HEK293 (cell line): ENCODE measurements around the gene RECQL.

Experiments used
- CTCF ChIA-PET: fragments of 350-600 bp; formaldehyde crosslinking; extraction: SDS; loops from one replicate; lab custom pipeline; 2021; ENCODE audit warnings: antibody characterized with exemption; lab: Yijun Ruan, JAX
- POLR2A ChIA-PET: fragments of 300-600 bp; formaldehyde crosslinking; extraction: SDS; loops from one replicate; lab custom pipeline; 2020; ENCODE audit warnings: antibody characterized with exemption, inconsistent platforms; lab: Yijun Ruan, JAX
- H3K27ac ChIP-seq: fragments of 200-500 bp; sonication (Bioruptor generic); 2 replicates; pipeline ENCODE4 v1.5.1; 2014; ENCODE audit warnings: low read depth, low read length, control low read depth, inconsistent platforms; ENCODE audit errors: extremely low read depth
- H3K36me3 ChIP-seq, 2 experiments: fragments of 200-500 bp in 1 of 2; sonication (Bioruptor generic) in 1 of 2; 1 replicate in 1 of 2; 2 replicates in 1 of 2; pipeline ENCODE4 v1.5.1; 2014 to 2017; ENCODE audit warnings: inconsistent platforms in 2 of 2, low read length in 2 of 2; ENCODE audit not compliant: control insufficient read depth in 2 of 2, insufficient read depth in 1 of 2
- H3K4me1 ChIP-seq: fragments of 200-500 bp; sonication (Bioruptor generic); 2 replicates; pipeline ENCODE4 v1.5.1; 2014; ENCODE audit warnings: mild to moderate bottlenecking, low read length, inconsistent platforms; ENCODE audit not compliant: control insufficient read depth, insufficient read depth
- H3K4me3 ChIP-seq: 2 replicates; pipeline ENCODE4 v1.5.1; 2011; ENCODE audit warnings: low read depth, mild to moderate bottlenecking, control low read depth, low read length, moderate library complexity
- H3K9me3 ChIP-seq: fragments of 200-500 bp; sonication (Bioruptor generic); 2 replicates; pipeline ENCODE4 v1.5.1; 2014; ENCODE audit warnings: low read depth, low read length, inconsistent platforms; ENCODE audit not compliant: control insufficient read depth, insufficient read depth
- FEZF1 ChIP-seq: fragments of 450-650 bp; formaldehyde crosslinking; IDR thresholded peaks from 2 replicates; pipeline ENCODE4 v1.5.1; 2016; ENCODE audit warnings: missing biosample characterization, missing genetic modification characterization
- GLIS1 ChIP-seq: fragments of 450-650 bp; formaldehyde crosslinking; IDR thresholded peaks from 2 replicates; pipeline ENCODE4 v1.5.1; 2016; ENCODE audit warnings: missing biosample characterization, missing genetic modification characterization
- GLIS2 ChIP-seq: fragments of 450-650 bp; formaldehyde crosslinking; IDR thresholded peaks from 2 replicates; pipeline ENCODE4 v1.5.1; 2016; ENCODE audit warnings: missing biosample characterization, missing genetic modification characterization
- HIC1 ChIP-seq: fragments of 450-650 bp; formaldehyde crosslinking; IDR thresholded peaks from 2 replicates; pipeline ENCODE4 v1.5.1; 2016; ENCODE audit warnings: missing biosample characterization, missing genetic modification characterization
- KLF1 ChIP-seq: fragments of 450-650 bp; formaldehyde crosslinking; IDR thresholded peaks from 2 replicates; pipeline ENCODE4 v1.5.1; 2016; ENCODE audit warnings: missing biosample characterization, missing genetic modification characterization
- SP2 ChIP-seq: fragments of 450-650 bp; formaldehyde crosslinking; IDR thresholded peaks from 2 replicates; pipeline ENCODE4 v1.5.1; 2016; ENCODE audit warnings: missing biosample characterization, missing genetic modification characterization
- TRIM28 ChIP-seq: IDR thresholded peaks from 2 replicates; pipeline ENCODE4 v1.6.1; 2011; ENCODE audit warnings: low read length, control low read depth, borderline replicate concordance
- ZBTB17 ChIP-seq: fragments of 450-650 bp; formaldehyde crosslinking; IDR thresholded peaks from 2 replicates; pipeline ENCODE4 v1.5.1; 2016; ENCODE audit warnings: missing biosample characterization, missing genetic modification characterization
- ZBTB48 ChIP-seq: fragments of 450-650 bp; formaldehyde crosslinking; IDR thresholded peaks from 2 replicates; pipeline ENCODE4 v1.5.1; 2016; ENCODE audit warnings: missing biosample characterization, missing genetic modification characterization
- ZBTB8A ChIP-seq: fragments of 450-650 bp; formaldehyde crosslinking; IDR thresholded peaks from 2 replicates; pipeline ENCODE4 v1.5.1; 2016; ENCODE audit warnings: missing biosample characterization, missing genetic modification characterization
- ZNF10 ChIP-seq: fragments of 450-650 bp; formaldehyde crosslinking; IDR thresholded peaks from 2 replicates; pipeline ENCODE4 v1.5.1; 2017; ENCODE audit warnings: missing biosample characterization, missing genetic modification characterization
- ZNF121 ChIP-seq: fragments of 450-650 bp; formaldehyde crosslinking; IDR thresholded peaks from 2 replicates; pipeline ENCODE4 v1.5.1; 2016; ENCODE audit warnings: missing biosample characterization, missing genetic modification characterization
- ZNF292 ChIP-seq: fragments of 450-650 bp; formaldehyde crosslinking; IDR thresholded peaks from 2 replicates; pipeline ENCODE4 v1.5.1; 2016; ENCODE audit warnings: low read depth, missing biosample characterization, missing genetic modification characterization, borderline replicate concordance
- ZNF335 ChIP-seq: fragments of 450-650 bp; formaldehyde crosslinking; conservative IDR thresholded peaks from 2 replicates; pipeline ENCODE4 v1.5.1; 2016; ENCODE audit warnings: missing biosample characterization, missing genetic modification characterization
- ZNF341 ChIP-seq: fragments of 450-650 bp; formaldehyde crosslinking; IDR thresholded peaks from 2 replicates; pipeline ENCODE4; 2016; ENCODE audit warnings: low read depth, missing biosample characterization, missing genetic modification characterization
- ZNF394 ChIP-seq: fragments of 450-650 bp; formaldehyde crosslinking; IDR thresholded peaks from 2 replicates; pipeline ENCODE4 v1.5.1; 2016; ENCODE audit warnings: missing biosample characterization, missing genetic modification characterization, mild to moderate bottlenecking, moderate library complexity, borderline replicate concordance
- ZNF423 ChIP-seq: fragments of 450-650 bp; formaldehyde crosslinking; IDR thresholded peaks from 2 replicates; pipeline ENCODE4 v1.5.1; 2016; ENCODE audit warnings: missing biosample characterization, missing genetic modification characterization
- ZNF449 ChIP-seq: fragments of 450-650 bp; formaldehyde crosslinking; IDR thresholded peaks from 2 replicates; pipeline ENCODE4 v1.5.1; 2017; ENCODE audit warnings: missing biosample characterization, mild to moderate bottlenecking, missing genetic modification characterization, moderate library complexity
- ZNF610 ChIP-seq: fragments of 450-650 bp; formaldehyde crosslinking; IDR thresholded peaks from 2 replicates; pipeline ENCODE4 v1.5.1; 2016; ENCODE audit warnings: missing biosample characterization, missing genetic modification characterization, borderline replicate concordance
- ZNF677 ChIP-seq: fragments of 450-650 bp; IDR thresholded peaks from 2 replicates; pipeline ENCODE4 v1.5.0; 2018; ENCODE audit warnings: missing biosample characterization, mild to moderate bottlenecking, missing genetic modification characterization, moderate library complexity
- TF ChIP-seq, protein P1 (sequence below): fragments of 450-650 bp; formaldehyde crosslinking; IDR thresholded peaks from 2 replicates; pipeline ENCODE4 v1.5.1; 2017; ENCODE audit warnings: missing biosample characterization, missing genetic modification characterization
- TF ChIP-seq, protein P2 (sequence below): fragments of 450-650 bp; IDR thresholded peaks from 2 replicates; pipeline ENCODE4 v1.5.1; 2018; ENCODE audit warnings: missing biosample characterization, mild to moderate bottlenecking, missing genetic modification characterization
- TF ChIP-seq, protein P3 (sequence below): fragments of 450-650 bp; formaldehyde crosslinking; IDR thresholded peaks from 2 replicates; pipeline ENCODE4 v1.5.1; 2016; ENCODE audit warnings: missing biosample characterization, missing genetic modification characterization

Gene RECQL

DNA sequence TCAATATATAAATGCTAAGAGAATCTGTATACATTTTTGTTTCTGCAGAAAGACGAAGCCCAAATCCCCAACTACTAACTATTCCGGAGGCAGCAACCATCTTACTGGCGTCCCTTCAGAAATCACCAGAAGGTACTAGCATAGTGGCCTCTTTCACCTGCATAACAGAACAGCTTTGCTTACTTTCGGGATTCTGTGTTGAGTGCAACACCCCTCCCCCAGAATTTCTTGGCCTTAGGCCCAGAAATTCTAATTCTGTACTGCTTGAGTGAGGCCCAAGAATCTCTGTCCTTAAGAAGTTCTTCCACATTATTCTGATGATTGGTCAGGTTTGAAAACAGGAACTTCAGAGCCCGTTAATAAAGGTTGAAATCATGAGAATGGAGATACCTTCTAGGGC, 27.5 kb upstream of the RECQL start:
- CTCF ChIA-PET: interaction anchor here (0.7 to 0.8 kb wide), 2 partner anchors 153 to 198 kb away, joined by 3 read pairs; no protein-coding TSS in a partner anchor
- no peak for TF ChIP-seq ZBTB17
- peak; percentile 64; the same call in 1 of the 2 replicates for TF ChIP-seq ZNF341 (tag by site-specific recombination)
- TF ChIP-seq, all 188 proteins: peak for 1
- Histone ChIP-seq H3K27ac (no peak overlapping the region), H3K9me3 (no peaks in the 10 kb centered on the region; the same call in 1 of the 2 replicates), H3K4me1 (peaks cover 8% of the 10 kb centered on the region; the same call in 1 of the 2 replicates), H3K4me3 (no peak overlapping the region), H3K36me3 (no peaks in the 10 kb centered on the region)
- POLR2A ChIA-PET: no interaction called here

GRCh38 chr12:21527451-21528180, 26.2 kb upstream of the RECQL start:
- H3K4me1 ChIP-seq: peaks cover 8% of the 10 kb centered on the region; the same call in 1 of the 2 replicates
- peak overlapping the region; percentile 28; the same call in 1 of the 2 replicates for H3K27ac ChIP-seq
- CTCF ChIA-PET: interaction anchor here (0.7 kb wide), 1 partner anchor 444 kb away, joined by 3 read pairs; no protein-coding TSS in a partner anchor
- H3K4me3 ChIP-seq: peak overlapping the region; percentile 72
- no peaks in the 10 kb centered on the region; the same call in 1 of the 2 replicates for H3K9me3 ChIP-seq
- no peaks in the 10 kb centered on the region for H3K36me3 ChIP-seq
- POLR2A ChIA-PET: interaction anchor here (1.1 to 2.7 kb wide), 4 partner anchors 15 to 130 kb away, joined by 3 to 13 read pairs (median 8); partner anchors contain the start of genes GOLT1B, LDHB and RECQL
- TF ChIP-seq GLIS2 (tag by site-specific recombination) (peak; percentile 50), ZNF394 (tag by site-specific recombination) (peak; percentile 53; the same call in 1 of the 2 replicates), KLF1 (no peak), ZBTB17 (peak; percentile 67), ZBTB48 (tag by site-specific recombination) (0 out of 2 replicates have a peak, but pooled peaks have one; percentile 13), FEZF1 (tag by site-specific recombination) (no peak), ZNF335 (tag by site-specific recombination) (peak; percentile 74), ZNF121 (tag by site-specific recombination) (no peak), GLIS1 (tag by site-specific recombination) (0 out of 2 replicates have a peak, but pooled peaks have one; percentile 19), SP2 (peak; percentile 78), ZBTB8A (peak; percentile 54; the same call in 1 of the 2 replicates), ZNF677 (tag by site-specific recombination) (no peak), ZNF610 (tag by site-specific recombination) (peak; percentile 71; the same call in 1 of the 2 replicates), ZNF449 (0 out of 2 replicates have a peak, but pooled peaks have one; percentile 13), ZNF423 (tag by site-specific recombination) (peak; percentile 89), TRIM28 (peak; percentile 38; the same call in 1 of the 2 replicates), HIC1 (tag by site-specific recombination) (peak; percentile 90), ZNF10 (tag by site-specific recombination) (0 out of 2 replicates have a peak, but pooled peaks have one; percentile 19), ZNF292 (no peak)
- TF ChIP-seq, protein P1, sequence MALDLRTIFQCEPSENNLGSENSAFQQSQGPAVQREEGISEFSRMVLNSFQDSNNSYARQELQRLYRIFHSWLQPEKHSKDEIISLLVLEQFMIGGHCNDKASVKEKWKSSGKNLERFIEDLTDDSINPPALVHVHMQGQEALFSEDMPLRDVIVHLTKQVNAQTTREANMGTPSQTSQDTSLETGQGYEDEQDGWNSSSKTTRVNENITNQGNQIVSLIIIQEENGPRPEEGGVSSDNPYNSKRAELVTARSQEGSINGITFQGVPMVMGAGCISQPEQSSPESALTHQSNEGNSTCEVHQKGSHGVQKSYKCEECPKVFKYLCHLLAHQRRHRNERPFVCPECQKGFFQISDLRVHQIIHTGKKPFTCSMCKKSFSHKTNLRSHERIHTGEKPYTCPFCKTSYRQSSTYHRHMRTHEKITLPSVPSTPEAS: peak; percentile 94
- TF ChIP-seq, protein P2, sequence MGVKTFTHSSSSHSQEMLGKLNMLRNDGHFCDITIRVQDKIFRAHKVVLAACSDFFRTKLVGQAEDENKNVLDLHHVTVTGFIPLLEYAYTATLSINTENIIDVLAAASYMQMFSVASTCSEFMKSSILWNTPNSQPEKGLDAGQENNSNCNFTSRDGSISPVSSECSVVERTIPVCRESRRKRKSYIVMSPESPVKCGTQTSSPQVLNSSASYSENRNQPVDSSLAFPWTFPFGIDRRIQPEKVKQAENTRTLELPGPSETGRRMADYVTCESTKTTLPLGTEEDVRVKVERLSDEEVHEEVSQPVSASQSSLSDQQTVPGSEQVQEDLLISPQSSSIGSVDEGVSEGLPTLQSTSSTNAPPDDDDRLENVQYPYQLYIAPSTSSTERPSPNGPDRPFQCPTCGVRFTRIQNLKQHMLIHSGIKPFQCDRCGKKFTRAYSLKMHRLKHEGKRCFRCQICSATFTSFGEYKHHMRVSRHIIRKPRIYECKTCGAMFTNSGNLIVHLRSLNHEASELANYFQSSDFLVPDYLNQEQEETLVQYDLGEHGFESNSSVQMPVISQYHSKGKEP (tag by site-specific recombination): 0 out of 2 replicates have a peak, but pooled peaks have one; percentile 5
- TF ChIP-seq, protein P3, sequence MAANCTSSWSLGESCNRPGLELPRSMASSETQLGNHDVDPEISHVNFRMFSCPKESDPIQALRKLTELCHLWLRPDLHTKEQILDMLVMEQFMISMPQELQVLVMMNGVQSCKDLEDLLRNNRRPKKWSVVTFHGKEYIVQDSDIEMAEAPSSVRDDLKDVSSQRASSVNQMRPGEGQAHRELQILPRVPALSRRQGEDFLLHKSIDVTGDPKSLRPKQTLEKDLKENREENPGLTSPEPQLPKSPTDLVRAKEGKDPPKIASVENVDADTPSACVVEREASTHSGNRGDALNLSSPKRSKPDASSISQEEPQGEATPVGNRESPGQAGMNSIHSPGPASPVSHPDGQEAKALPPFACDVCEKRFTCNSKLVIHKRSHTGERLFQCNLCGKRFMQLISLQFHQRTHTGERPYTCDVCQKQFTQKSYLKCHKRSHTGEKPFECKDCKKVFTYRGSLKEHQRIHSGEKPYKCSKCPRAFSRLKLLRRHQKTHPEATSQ (tag by site-specific recombination): no peak
